Lower leg skin (tissue), 4 donors: ENCODE results near the gene NT5E. TPM values are rescaled to one million over a fixed set of nuclear protein-coding genes. Genes with fewer than 3 reads are reported as not detected.

Source experiments
- DNase-seq, 2 donors: peaks; one replicate each; pipeline ENCODE4 v3.0.0-alpha.2; 2019; ENCODE audit warnings: low spot score in 2 of 2
- H3K4me3 ChIP-seq: fragments of 200-600 bp; sonication (generic); 2 replicates; pipeline ENCODE4 v1.5.1; 2017; ENCODE audit warnings: mild to moderate bottlenecking, low read depth; ENCODE audit not compliant: poor library complexity, severe bottlenecking
- CTCF ChIP-seq, 3 donors: fragments of 450-650 bp; IDR thresholded peaks; one replicate each; pipeline ENCODE4 v1.5.1; 2016; ENCODE audit warnings: antibody characterized with exemption in 3 of 3, mild to moderate bottlenecking in 3 of 3, moderate library complexity in 2 of 3
- POLR2A ChIP-seq, 2 donors: fragments of 450-650 bp; IDR thresholded peaks; one replicate each; pipeline ENCODE4 v1.6.1; 2016 to 2017; ENCODE audit warnings: antibody characterized with exemption in 2 of 2, mild to moderate bottlenecking in 1 of 2, moderate library complexity in 1 of 2
- WGBS, 2 donors: methylation state at CpG; one replicate each; pipeline ENCODE4 v1.1.5; 2018; 5-methylcytosine and 5-hydroxymethylcytosine counted together
- intact Hi-C: fragments of 100-400 bp; cut with DNase I; formaldehyde crosslinking; loops from one replicate; pipeline ENCODE4 v1.15.0; 2023; ENCODE audit warnings: low total_unique reads
- total RNA-seq, 4 donors: library from RNA; depleted of rRNA; stranded (reverse); fragments of >200 nt; gene quantifications; one replicate each; pipeline ENCODE4 v1.1.0, GENCODE V29; 2016

Gene NT5E
- total RNA-seq, 4 donors from 2014 or later: 6.3 to 12.8 (median 9.2) TPM

GRCh38 chr6:85408039-85408438, 41.8 kb upstream of the NT5E start:
- no peak for DNase-seq
- intact Hi-C loops: no loop called here
- no peak overlapping the region for H3K4me3 ChIP-seq
- TF ChIP-seq POLR2A (IDR thresholded peaks at IDR 0.05) (no peak), CTCF (IDR thresholded peaks at IDR 0.05) (no peak)
- WGBS, 2 donors: 79 to 90% methylated on average over 2 of the region's 2 CpGs

- no peak overlapping the region for H3K4me3 ChIP-seq
- TF ChIP-seq CTCF (IDR thresholded peaks at IDR 0.05) (no peak), POLR2A (IDR thresholded peaks at IDR 0.05) (no peak)
- DNase-seq: no peak
- intact Hi-C loops: no loop called here
Measured at GRCh38 chr6:85412911-85413430, 36.9 kb upstream of the NT5E start.

GRCh38 chr6:85416049-85416448, 33.8 kb upstream of the NT5E start:
- no peak overlapping the region for H3K4me3 ChIP-seq
- intact Hi-C loops: no loop called here
- no peak for DNase-seq
- WGBS, 2 donors: 59 to 61% methylated on average over 1 of the region's 1 CpG
- TF ChIP-seq POLR2A (IDR thresholded peaks at IDR 0.05): no peak
- TF ChIP-seq CTCF (IDR thresholded peaks at IDR 0.05): no peak

DNA sequence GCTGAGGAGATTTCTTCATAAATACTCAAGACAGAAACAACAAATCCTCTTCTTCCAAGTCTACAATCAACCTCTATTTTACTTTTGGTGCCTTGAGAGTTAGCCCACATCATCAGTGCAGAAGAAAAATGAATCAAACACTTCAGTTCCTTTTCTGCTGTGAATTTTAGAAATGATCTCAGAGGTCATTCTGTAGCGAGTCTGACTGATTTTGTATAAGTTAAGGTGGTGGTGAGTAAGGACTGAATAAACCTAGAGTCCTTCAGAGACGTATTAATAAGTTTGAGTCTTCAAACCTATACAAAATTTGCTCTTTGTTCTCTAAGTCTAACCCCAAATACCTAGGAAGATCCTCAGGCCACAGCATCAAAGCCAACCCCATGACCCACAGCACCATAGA, 33.1 kb upstream of the NT5E start:
- WGBS, 2 donors: 92 to 93% methylated on average over 2 of the region's 2 CpGs
- no peak for DNase-seq
- no peak overlapping the region for H3K4me3 ChIP-seq
- no peak for TF ChIP-seq CTCF (IDR thresholded peaks at IDR 0.05)
- no peak for TF ChIP-seq POLR2A (IDR thresholded peaks at IDR 0.05)
- intact Hi-C loops: no loop called here

DNA sequence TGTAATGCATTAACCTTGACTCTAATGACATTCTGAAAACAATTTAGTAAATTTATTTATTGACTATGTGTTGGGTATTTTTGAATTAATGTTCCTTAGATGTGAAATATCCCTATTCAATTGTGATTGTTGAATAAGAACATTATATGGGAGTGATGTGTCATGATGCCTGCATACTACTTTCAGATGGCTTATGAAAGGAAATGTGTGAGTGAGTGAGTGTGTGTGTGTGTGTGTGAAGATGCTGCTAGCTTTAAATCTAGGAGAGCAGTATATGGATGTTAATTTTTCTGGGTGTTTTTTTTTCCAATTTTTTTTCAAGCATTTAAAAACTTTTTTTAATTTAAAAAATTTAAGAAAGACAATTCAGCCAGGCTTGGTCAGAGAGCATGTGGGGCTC, 32.5 kb upstream of the NT5E start:
- intact Hi-C loops: no loop called here
- TF ChIP-seq POLR2A (IDR thresholded peaks at IDR 0.05) (no peak), CTCF (IDR thresholded peaks at IDR 0.05) (no peak)

DNA sequence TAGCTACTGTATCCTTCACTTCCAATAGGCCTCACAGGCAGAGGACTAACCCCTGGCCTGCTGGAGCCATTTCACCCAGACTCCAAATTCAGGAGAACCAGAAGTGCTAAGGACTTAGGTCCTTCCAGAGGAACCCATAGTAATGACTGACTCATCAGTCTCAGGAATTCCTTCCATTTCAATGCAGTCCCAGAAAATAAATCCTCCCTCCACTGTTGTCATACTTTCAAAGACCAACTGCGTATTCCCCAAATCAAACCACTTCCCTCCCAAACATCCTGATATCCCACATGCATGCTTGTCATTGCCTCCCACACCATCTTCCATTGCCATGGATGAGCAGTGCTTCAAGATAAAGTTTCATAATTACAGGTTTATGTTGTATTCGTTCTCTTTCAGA, 31.8 kb upstream of the NT5E start:
- H3K4me3 ChIP-seq: no peak overlapping the region
- 79 to 80% methylated on average over 2 of the region's 2 CpGs for WGBS, 2 donors
- no peak for DNase-seq
- no peak for TF ChIP-seq CTCF (IDR thresholded peaks at IDR 0.05)
- TF ChIP-seq POLR2A (IDR thresholded peaks at IDR 0.05): no peak
- intact Hi-C loops: no loop called here

More for the DNA sequence above, 32.5 kb upstream of the NT5E start:
- H3K4me3 ChIP-seq: no peak overlapping the region
- no peak for DNase-seq
